Endodermal cell (in vitro differentiated cells): ENCODE results near the gene LIPN. TPM values are rescaled to one million over a fixed set of nuclear protein-coding genes. Genes with fewer than 3 reads are reported as not detected.

ENCODE experiments used
- DNase-seq: peaks from one replicate; pipeline ENCODE4 v3.0.0-alpha.2; 2017
- H3K27ac ChIP-seq: 2 replicates; pipeline ENCODE4 v1.5.1; 2013; ENCODE audit warnings: mild to moderate bottlenecking, low read depth, low read length, moderate library complexity
- H3K27me3 ChIP-seq: 2 replicates; pipeline ENCODE4 v1.6.1; 2013; ENCODE audit warnings: mild to moderate bottlenecking, low read length, moderate library complexity; ENCODE audit not compliant: insufficient read depth, control insufficient read depth, poor library complexity, severe bottlenecking
- H3K36me3 ChIP-seq: 2 replicates; pipeline ENCODE4 v1.7.0; 2013; ENCODE audit warnings: mild to moderate bottlenecking, low read length, moderate library complexity; ENCODE audit not compliant: control insufficient read depth, insufficient read depth
- H3K4me1 ChIP-seq: one replicate; pipeline ENCODE4 v1.7.0; 2013; ENCODE audit warnings: low read length; ENCODE audit not compliant: control insufficient read depth, insufficient read depth
- H3K4me3 ChIP-seq: 2 replicates; pipeline ENCODE4 v1.5.1; 2013; ENCODE audit warnings: mild to moderate bottlenecking, low read length, moderate library complexity
- H3K9ac ChIP-seq: 2 replicates; pipeline ENCODE4 v1.6.1; 2013; ENCODE audit warnings: mild to moderate bottlenecking, low read length, moderate library complexity; ENCODE audit not compliant: poor library complexity, severe bottlenecking; ENCODE audit errors: extremely low read depth
- H3K9me3 ChIP-seq: 2 replicates; pipeline ENCODE4 v1.6.1; 2013; ENCODE audit warnings: mild to moderate bottlenecking, low read length, moderate library complexity; ENCODE audit not compliant: control insufficient read depth
- H3K27ac Mint-ChIP-seq: 2 replicates; pipeline ENCODE4 v1.8.0; 2020; ENCODE audit warnings: mixed read lengths
- H3K27me3 Mint-ChIP-seq: 2 replicates; pipeline ENCODE4 v1.8.0; 2021; ENCODE audit warnings: mild to moderate bottlenecking, mixed read lengths; ENCODE audit not compliant: insufficient read depth
- H3K36me3 Mint-ChIP-seq: 2 replicates; pipeline ENCODE4 v1.8.0; 2020; ENCODE audit warnings: low read depth, mixed read lengths
- H3K4me1 Mint-ChIP-seq: 2 replicates; pipeline ENCODE4 v1.8.0; 2020; ENCODE audit warnings: mixed read lengths
- H3K4me3 Mint-ChIP-seq: 2 replicates; pipeline ENCODE4 v1.8.0; 2020; ENCODE audit warnings: mild to moderate bottlenecking, moderate library complexity, mixed read lengths
- H3K9me3 Mint-ChIP-seq: 2 replicates; pipeline ENCODE4 v1.8.0; 2020; ENCODE audit warnings: mild to moderate bottlenecking, mixed read lengths
- WGBS, 2 experiments: methylation state at CpG; one replicate each; pipeline versions ENCODE4 v1.1.5 to v1.1.7; 2013; ENCODE audit warnings: missing lambda C conversion rate in 2 of 2, mixed read lengths in 1 of 2; ENCODE audit not compliant: insufficient coverage in 1 of 2, insufficient read length in 1 of 2; 5-methylcytosine and 5-hydroxymethylcytosine counted together
- total RNA-seq, 2 donors: library from RNA; stranded (reverse); fragmentation: NEBNext Ultra II Directional in 1 of 2; extraction: Animal tissue kit (Norgen Biotek cat#: 25700) in 1 of 2; gene quantifications; 2 replicates in 1 of 2; 3 replicates in 1 of 2; pipeline ENCODE4 v1.2.1, GENCODE V29; 2021
- TF ChIP-seq, protein P1 (sequence below): fragments of 200-600 bp; sonication (generic); conservative IDR thresholded peaks from 2 replicates; pipeline ENCODE4 v1.5.0; 2021; ENCODE audit warnings: antibody characterized with exemption, mild to moderate bottlenecking

Gene LIPN
- total RNA-seq, 2 donors from 2014 or later, result not detected

DNA sequence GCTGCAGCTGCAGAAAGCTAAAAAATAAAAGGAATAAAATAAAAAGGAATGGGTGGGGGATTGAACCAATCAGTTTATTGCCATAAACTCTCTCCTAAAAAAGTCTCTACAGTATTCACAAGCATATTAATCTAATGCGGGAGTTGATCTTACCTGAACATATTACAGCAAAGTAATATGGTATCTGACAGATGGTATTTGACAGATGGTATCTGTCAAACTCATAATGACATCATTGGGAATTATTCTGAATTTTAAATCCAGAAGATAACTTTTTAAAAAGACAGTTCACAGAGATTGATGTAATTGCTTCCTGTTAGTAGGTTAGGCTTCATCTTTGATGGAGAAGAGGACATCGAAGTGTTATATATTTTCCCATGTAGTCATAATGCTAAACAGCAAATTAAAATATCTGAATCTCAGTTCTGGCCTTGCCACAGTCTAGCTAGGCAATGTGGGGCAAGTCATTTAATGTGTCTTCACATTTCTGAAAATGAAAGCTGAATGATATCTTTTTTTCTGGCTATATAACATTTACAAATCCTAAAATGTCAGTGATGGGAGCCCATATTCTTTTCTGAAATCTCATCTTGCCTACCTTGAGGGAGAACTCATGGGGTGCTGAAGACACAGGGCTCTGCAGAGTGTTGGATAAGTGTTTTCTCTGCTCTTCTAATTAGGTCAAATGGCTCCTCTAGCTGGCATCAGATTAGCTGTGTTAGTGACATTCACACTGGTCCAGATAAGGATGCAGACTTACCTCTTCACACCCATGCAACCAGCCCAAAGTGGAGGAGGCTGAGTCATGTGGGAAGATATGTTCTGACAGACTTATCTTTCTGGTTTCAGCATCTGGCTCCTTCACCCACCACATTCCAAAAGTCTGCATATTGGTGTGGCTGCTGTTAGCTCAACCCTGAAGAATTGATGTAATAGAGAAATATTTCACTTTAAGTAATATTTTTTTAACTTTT lies 40.6 kb downstream of the LIPN start:
- no peak for DNase-seq
- H3K9me3 ChIP-seq, result no peaks in the 10 kb centered on the region
- Mint-ChIP-seq H3K9me3 (peaks cover 2% of the 10 kb centered on the region), H3K4me1 (peaks cover 15% of the 10 kb centered on the region), H3K27ac (no peak overlapping the region), H3K27me3 (peaks cover 12% of the 10 kb centered on the region), H3K4me3 (no peak overlapping the region), H3K36me3 (no peaks in the 10 kb centered on the region)
- H3K9ac ChIP-seq, result no peak overlapping the region
- H3K27ac ChIP-seq, result no peak overlapping the region
- H3K4me3 ChIP-seq, result no peak overlapping the region
- TF ChIP-seq, protein P1, sequence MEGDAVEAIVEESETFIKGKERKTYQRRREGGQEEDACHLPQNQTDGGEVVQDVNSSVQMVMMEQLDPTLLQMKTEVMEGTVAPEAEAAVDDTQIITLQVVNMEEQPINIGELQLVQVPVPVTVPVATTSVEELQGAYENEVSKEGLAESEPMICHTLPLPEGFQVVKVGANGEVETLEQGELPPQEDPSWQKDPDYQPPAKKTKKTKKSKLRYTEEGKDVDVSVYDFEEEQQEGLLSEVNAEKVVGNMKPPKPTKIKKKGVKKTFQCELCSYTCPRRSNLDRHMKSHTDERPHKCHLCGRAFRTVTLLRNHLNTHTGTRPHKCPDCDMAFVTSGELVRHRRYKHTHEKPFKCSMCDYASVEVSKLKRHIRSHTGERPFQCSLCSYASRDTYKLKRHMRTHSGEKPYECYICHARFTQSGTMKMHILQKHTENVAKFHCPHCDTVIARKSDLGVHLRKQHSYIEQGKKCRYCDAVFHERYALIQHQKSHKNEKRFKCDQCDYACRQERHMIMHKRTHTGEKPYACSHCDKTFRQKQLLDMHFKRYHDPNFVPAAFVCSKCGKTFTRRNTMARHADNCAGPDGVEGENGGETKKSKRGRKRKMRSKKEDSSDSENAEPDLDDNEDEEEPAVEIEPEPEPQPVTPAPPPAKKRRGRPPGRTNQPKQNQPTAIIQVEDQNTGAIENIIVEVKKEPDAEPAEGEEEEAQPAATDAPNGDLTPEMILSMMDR, result no peak
- 97% methylated on average over 2 of the region's 2 CpGs; no CpG with 5 or more reads in 1 of the 2 experiments for WGBS, 2 experiments
- no peaks in the 10 kb centered on the region for H3K4me1 ChIP-seq
- H3K27me3 ChIP-seq, result no peaks in the 10 kb centered on the region
- no peaks in the 10 kb centered on the region for H3K36me3 ChIP-seq

DNA sequence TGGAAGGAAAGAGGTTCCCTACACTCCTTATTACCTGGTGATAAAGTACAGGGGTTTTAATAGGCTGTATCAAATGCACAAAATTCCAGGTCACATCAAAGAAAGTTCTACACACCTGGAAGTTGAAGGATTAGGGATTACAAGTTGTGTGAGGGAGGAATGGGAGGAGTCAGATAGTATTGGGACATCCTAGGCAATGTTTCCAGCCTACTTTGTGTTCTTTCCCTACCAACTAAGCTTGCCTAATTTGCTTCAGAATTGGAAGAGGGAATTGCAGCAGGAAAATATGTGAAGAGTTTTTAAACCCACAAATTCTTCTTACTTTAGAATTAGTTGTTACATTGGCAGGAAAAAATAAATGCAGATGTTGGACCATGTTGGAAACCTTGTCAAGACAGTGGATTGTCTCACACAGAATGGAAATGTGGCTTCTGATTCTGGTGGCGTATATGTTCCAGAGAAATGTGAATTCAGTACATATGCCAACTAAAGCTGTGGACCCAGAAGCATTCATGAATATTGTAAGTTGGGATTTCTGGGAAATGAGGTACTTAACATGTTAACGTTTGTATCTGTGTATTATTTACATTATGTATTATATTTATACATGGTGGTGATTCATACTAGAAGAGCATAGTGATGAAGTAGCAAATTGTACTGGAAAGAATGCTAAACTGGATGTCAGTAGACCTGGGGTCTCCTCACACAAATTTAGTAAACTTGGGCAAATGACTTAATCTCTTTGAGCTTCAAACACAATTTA lies 42.9 kb downstream of the LIPN start, which contains the start of gene LIPM:
Gene LIPM, plus strand, starts transcription at position 208 of the 763 bp plus-strand sequence. Its CDS starts 167 bp downstream, at position 375.
- H3K36me3 ChIP-seq, result no peaks in the 10 kb centered on the region
- H3K27me3 ChIP-seq, result no peaks in the 10 kb centered on the region
- H3K9me3 Mint-ChIP-seq, result peaks cover 2% of the 10 kb centered on the region
- peaks cover 7% of the 10 kb centered on the region for H3K27me3 Mint-ChIP-seq
- TF ChIP-seq, protein P1, result no peak
- H3K27ac Mint-ChIP-seq, result no peak within 1 kb of the TSS
- H3K4me3 ChIP-seq, result no peak within 1 kb of the TSS
- peaks cover 15% of the 10 kb centered on the region for H3K4me1 Mint-ChIP-seq
- 91 to 100% methylated on average over 1 of the region's 2 CpGs for WGBS, 2 experiments
- H3K4me1 ChIP-seq, result no peaks in the 10 kb centered on the region
- no peak within 1 kb of the TSS for H3K9ac ChIP-seq
- no peak within 1 kb of the TSS for H3K27ac ChIP-seq
- no peak within 1 kb of the TSS for H3K4me3 Mint-ChIP-seq
- H3K36me3 Mint-ChIP-seq, result no peaks in the 10 kb centered on the region
- no peak for DNase-seq
- no peaks in the 10 kb centered on the region for H3K9me3 ChIP-seq

DNA sequence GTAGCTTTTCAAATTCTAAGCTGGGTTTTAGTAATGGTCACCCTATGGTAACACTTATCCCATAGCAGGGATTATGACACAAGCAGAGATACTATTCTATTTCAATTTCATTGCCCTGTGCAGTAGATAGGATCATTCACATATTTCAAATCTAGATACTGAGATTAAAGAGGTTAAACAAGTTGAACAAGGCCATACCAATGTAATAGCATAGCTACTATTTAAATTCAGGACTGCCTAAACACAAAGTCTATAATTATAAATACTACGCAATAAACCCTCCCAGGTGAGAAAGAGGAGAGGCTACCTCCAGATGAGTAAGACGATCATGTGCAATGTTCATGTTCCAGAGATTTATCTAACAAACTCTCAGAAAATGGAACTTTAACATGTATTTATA lies 43.8 kb downstream of the LIPN start:
- H3K9me3 ChIP-seq, result no peaks in the 10 kb centered on the region
- no peaks in the 10 kb centered on the region for H3K27me3 ChIP-seq
- no peak overlapping the region for H3K27ac ChIP-seq
- H3K4me3 ChIP-seq, result no peak overlapping the region
- no peak for DNase-seq
- H3K36me3 ChIP-seq, result no peaks in the 10 kb centered on the region
- Mint-ChIP-seq H3K27me3 (peaks cover 2% of the 10 kb centered on the region), H3K36me3 (no peaks in the 10 kb centered on the region), H3K4me1 (peaks cover 15% of the 10 kb centered on the region), H3K9me3 (peaks cover 2% of the 10 kb centered on the region), H3K27ac (no peak overlapping the region), H3K4me3 (no peak overlapping the region)
- TF ChIP-seq, protein P1, result no peak
- 89 to 100% methylated on average over 1 to 2 of the region's 2 CpGs for WGBS, 2 experiments
- H3K9ac ChIP-seq, result no peak overlapping the region
- no peaks in the 10 kb centered on the region for H3K4me1 ChIP-seq
